ENCODE data around the gene STK17B. TPM values are rescaled to one million over a fixed set of nuclear protein-coding genes. Genes with fewer than 3 reads are reported as not detected.

STK17B gene
- total and polyA plus RNA-seq, 10 of the 15 experiments (the other 5 are each of a cell fraction or from before 2014, with no cell fraction given) = 21.2 to 108 (median 53.7) TPM

DNA sequence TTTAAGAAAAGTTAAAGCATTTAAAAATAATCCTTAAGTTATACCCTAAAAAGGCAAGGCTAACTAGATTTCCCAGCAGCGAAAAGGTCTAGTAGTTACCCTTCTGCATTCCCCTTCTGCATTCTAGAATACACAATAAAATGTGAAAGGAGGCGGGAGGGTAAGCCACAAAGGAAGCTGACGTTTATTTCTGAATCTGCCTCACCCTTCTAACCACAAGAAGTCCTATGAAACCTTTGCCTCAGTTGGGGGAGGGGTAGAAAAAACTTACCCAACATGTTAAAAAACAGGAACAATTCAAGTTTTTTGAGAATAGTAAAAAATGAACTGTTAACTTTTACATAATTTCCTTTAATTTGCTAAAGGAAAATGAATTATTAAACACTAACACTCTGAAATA is 11.3 kb downstream of the STK17B start (continued):
- TF ChIP-seq, protein P1, sequence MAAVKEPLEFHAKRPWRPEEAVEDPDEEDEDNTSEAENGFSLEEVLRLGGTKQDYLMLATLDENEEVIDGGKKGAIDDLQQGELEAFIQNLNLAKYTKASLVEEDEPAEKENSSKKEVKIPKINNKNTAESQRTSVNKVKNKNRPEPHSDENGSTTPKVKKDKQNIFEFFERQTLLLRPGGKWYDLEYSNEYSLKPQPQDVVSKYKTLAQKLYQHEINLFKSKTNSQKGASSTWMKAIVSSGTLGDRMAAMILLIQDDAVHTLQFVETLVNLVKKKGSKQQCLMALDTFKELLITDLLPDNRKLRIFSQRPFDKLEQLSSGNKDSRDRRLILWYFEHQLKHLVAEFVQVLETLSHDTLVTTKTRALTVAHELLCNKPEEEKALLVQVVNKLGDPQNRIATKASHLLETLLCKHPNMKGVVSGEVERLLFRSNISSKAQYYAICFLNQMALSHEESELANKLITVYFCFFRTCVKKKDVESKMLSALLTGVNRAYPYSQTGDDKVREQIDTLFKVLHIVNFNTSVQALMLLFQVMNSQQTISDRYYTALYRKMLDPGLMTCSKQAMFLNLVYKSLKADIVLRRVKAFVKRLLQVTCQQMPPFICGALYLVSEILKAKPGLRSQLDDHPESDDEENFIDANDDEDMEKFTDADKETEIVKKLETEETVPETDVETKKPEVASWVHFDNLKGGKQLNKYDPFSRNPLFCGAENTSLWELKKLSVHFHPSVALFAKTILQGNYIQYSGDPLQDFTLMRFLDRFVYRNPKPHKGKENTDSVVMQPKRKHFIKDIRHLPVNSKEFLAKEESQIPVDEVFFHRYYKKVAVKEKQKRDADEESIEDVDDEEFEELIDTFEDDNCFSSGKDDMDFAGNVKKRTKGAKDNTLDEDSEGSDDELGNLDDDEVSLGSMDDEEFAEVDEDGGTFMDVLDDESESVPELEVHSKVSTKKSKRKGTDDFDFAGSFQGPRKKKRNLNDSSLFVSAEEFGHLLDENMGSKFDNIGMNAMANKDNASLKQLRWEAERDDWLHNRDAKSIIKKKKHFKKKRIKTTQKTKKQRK (IDR thresholded peaks at IDR 0.05; ENCODE audit: low read depth, low read length) = no peak
- no peak for TF ChIP-seq POLR2A (IDR thresholded peaks at IDR 0.05; ENCODE audit: low read depth, low read length)
- TF ChIP-seq SPI1 (IDR thresholded peaks at IDR 0.05; ENCODE audit: borderline replicate concordance, insufficient read depth, low read depth, low read length) = peak; percentile 41; the same call in 1 of the 2 replicates
- peak; percentile 76 for TF ChIP-seq NR2F1 (conservative IDR thresholded peaks at IDR 0.05)
- peak; percentile 97 for TF ChIP-seq CBFB (IDR thresholded peaks at IDR 0.05; ENCODE audit: low read depth)
- 0 out of 2 replicates have a peak, but pooled peaks have one; percentile 32 for TF ChIP-seq EZH2 (IDR thresholded peaks at IDR 0.05; ENCODE audit: borderline replicate concordance, control insufficient read depth, low read depth, low read length)
- peak in 1 of 2 experiments; percentile 75; a peak in 3 of 4 replicates for TF ChIP-seq BHLHE40 (IDR thresholded peaks at IDR 0.05; ENCODE audit: borderline replicate concordance in 1 of 2, low read depth in 2 of 2, low read length in 1 of 2)
- TF ChIP-seq HCFC1 (IDR thresholded peaks at IDR 0.05; ENCODE audit: low read length) = no peak
- TF ChIP-seq MTA2 (IDR thresholded peaks at IDR 0.05; ENCODE audit: low read depth) = peak; percentile 85
- 0 out of 2 replicates have a peak, but pooled peaks have one; percentile 32 for TF ChIP-seq TCF7 (IDR thresholded peaks at IDR 0.05; ENCODE audit: borderline replicate concordance)
- 0 out of 2 replicates have a peak, but pooled peaks have one; percentile 8 for TF ChIP-seq TCF12 (IDR thresholded peaks at IDR 0.05; ENCODE audit: low read depth, low read length)
- TF ChIP-seq ZSCAN29 (IDR thresholded peaks at IDR 0.05) = no peak
- peak; percentile 72; the same call in 1 of the 2 replicates for TF ChIP-seq CHD1 (IDR thresholded peaks at IDR 0.05; ENCODE audit: low read depth, low read length)
- TF ChIP-seq IKZF2 (IDR thresholded peaks at IDR 0.05) = peak; percentile 96 to 97
- no peak for TF ChIP-seq FOXK2 (IDR thresholded peaks at IDR 0.05)
- TF ChIP-seq EGR1 (IDR thresholded peaks at IDR 0.05; ENCODE audit: borderline replicate concordance in 1 of 2, low read depth in 2 of 2, low read length in 2 of 2) = no peak
- peak; percentile 44; the same call in 1 of the 2 replicates for TF ChIP-seq MXI1 (IDR thresholded peaks at IDR 0.05; ENCODE audit: low read depth, low read length)
- TF ChIP-seq, protein P2, sequence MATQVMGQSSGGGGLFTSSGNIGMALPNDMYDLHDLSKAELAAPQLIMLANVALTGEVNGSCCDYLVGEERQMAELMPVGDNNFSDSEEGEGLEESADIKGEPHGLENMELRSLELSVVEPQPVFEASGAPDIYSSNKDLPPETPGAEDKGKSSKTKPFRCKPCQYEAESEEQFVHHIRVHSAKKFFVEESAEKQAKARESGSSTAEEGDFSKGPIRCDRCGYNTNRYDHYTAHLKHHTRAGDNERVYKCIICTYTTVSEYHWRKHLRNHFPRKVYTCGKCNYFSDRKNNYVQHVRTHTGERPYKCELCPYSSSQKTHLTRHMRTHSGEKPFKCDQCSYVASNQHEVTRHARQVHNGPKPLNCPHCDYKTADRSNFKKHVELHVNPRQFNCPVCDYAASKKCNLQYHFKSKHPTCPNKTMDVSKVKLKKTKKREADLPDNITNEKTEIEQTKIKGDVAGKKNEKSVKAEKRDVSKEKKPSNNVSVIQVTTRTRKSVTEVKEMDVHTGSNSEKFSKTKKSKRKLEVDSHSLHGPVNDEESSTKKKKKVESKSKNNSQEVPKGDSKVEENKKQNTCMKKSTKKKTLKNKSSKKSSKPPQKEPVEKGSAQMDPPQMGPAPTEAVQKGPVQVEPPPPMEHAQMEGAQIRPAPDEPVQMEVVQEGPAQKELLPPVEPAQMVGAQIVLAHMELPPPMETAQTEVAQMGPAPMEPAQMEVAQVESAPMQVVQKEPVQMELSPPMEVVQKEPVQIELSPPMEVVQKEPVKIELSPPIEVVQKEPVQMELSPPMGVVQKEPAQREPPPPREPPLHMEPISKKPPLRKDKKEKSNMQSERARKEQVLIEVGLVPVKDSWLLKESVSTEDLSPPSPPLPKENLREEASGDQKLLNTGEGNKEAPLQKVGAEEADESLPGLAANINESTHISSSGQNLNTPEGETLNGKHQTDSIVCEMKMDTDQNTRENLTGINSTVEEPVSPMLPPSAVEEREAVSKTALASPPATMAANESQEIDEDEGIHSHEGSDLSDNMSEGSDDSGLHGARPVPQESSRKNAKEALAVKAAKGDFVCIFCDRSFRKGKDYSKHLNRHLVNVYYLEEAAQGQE (IDR thresholded peaks at IDR 0.05; ENCODE audit: low read depth, low read length) = no peak
- TF ChIP-seq, protein P3, sequence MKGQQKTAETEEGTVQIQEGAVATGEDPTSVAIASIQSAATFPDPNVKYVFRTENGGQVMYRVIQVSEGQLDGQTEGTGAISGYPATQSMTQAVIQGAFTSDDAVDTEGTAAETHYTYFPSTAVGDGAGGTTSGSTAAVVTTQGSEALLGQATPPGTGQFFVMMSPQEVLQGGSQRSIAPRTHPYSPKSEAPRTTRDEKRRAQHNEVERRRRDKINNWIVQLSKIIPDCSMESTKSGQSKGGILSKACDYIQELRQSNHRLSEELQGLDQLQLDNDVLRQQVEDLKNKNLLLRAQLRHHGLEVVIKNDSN (IDR thresholded peaks at IDR 0.05; ENCODE audit: borderline replicate concordance, extremely low read length, insufficient read depth, low read depth, low read length) = no peak
- no peak for TF ChIP-seq HDAC2 (IDR thresholded peaks at IDR 0.05)
- peak; percentile 83 for TF ChIP-seq CHD2 (IDR thresholded peaks at IDR 0.05; ENCODE audit: borderline replicate concordance, low read depth, low read length)
- TF ChIP-seq SIN3A (IDR thresholded peaks at IDR 0.05; ENCODE audit: low read depth, low read length) = no peak
- TF ChIP-seq BMI1 (IDR thresholded peaks at IDR 0.05; ENCODE audit: borderline replicate concordance) = peak; percentile 59; the same call in 1 of the 2 replicates
- TF ChIP-seq NR2C1 (IDR thresholded peaks at IDR 0.05) = no peak
- TF ChIP-seq SUZ12 (IDR thresholded peaks at IDR 0.05; ENCODE audit: unreplicated experiment) = no peak
- no peak for TF ChIP-seq RBBP5 (conservative IDR thresholded peaks at IDR 0.05)

Data from GM12878 (cell line).